ENCODE measurements around the gene TSHZ2. TPM values are rescaled to one million over a fixed set of nuclear protein-coding genes. Genes with fewer than 3 reads are reported as not detected.

The TSHZ2 gene
- total and polyA plus RNA-seq, 9 of the 15 experiments (the other 6 are each of a cell fraction or from before 2014, with no cell fraction given): 0.03 to 0.20 (median 0.05) TPM; not detected in 4

GRCh38 chr20:53463101-53463972 is 491.2 kb downstream of the TSHZ2 start:
- intact Hi-C loops (cut with micrococcal nuclease): no loop called here
- H4K20me1 ChIP-seq (replicated peaks; ENCODE audit: control insufficient read depth, insufficient read depth, low read length): no peaks in the 10 kb centered on the region
- no peak overlapping the region for H3K4me3 ChIP-seq
- no peak overlapping the region for H2AFZ ChIP-seq (ENCODE audit: low read depth, low read length)
- in situ Hi-C loops (cut with MboI): no loop called here
- 3% methylated on average over 5 of the region's 6 CpGs for WGBS (ENCODE audit: insufficient coverage, low coverage, missing lambda C conversion rate)
- ChIA-PET CTCF (ENCODE audit: low intra/inter-chr PET ratio) (no interaction called here), POLR2A (no interaction called here)
- peaks cover 3 to 9% of the 10 kb centered on the region in 2 experiments; a peak in 4 of 5 replicates for H3K27me3 ChIP-seq (ENCODE audit: control insufficient read depth in 2 of 2, insufficient read depth in 2 of 2, low read length in 2 of 2)
- ATAC-seq: no peak
- no peaks in the 10 kb centered on the region for H3K9me1 ChIP-seq (ENCODE audit: control insufficient read depth, insufficient read depth, low read length)
- no peak overlapping the region for H3K27ac ChIP-seq (ENCODE audit: extremely low read depth, low read depth, low read length)
- DNase-seq (ENCODE audit: extremely low read depth in 1 of 4, low spot score in 3 of 4): no peak
- no TSS peak for BruUV-seq (replicated peaks)
- H3K9me3 ChIP-seq (replicated peaks; ENCODE audit: control insufficient read depth, insufficient read depth, low read depth, low read length): no peaks in the 10 kb centered on the region
- no peak overlapping the region for H3K9ac ChIP-seq (ENCODE audit: insufficient read depth in 1 of 2, low read depth in 2 of 2, low read length in 2 of 2)
- no peaks in the 10 kb centered on the region for H3K4me1 ChIP-seq (replicated peaks in 1 of 2; ENCODE audit: control insufficient read depth in 2 of 2, insufficient read depth in 2 of 2, low read length in 2 of 2)
- H3K79me2 ChIP-seq (ENCODE audit: control insufficient read depth, insufficient read depth, low read length): no peaks in the 10 kb centered on the region
- no peak for FAIRE-seq
- no peaks in the 10 kb centered on the region for H3K36me3 ChIP-seq (ENCODE audit: control insufficient read depth, insufficient read depth, low read length)
- no peak overlapping the region for H3K4me2 ChIP-seq (ENCODE audit: insufficient read depth, low read length)
- TF ChIP-seq, protein P1, sequence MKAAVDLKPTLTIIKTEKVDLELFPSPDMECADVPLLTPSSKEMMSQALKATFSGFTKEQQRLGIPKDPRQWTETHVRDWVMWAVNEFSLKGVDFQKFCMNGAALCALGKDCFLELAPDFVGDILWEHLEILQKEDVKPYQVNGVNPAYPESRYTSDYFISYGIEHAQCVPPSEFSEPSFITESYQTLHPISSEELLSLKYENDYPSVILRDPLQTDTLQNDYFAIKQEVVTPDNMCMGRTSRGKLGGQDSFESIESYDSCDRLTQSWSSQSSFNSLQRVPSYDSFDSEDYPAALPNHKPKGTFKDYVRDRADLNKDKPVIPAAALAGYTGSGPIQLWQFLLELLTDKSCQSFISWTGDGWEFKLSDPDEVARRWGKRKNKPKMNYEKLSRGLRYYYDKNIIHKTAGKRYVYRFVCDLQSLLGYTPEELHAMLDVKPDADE (conservative IDR thresholded peaks at IDR 0.05; ENCODE audit: control insufficient read depth, low read depth, low read length): no peak
- TF ChIP-seq ILK (tag; IDR thresholded peaks at IDR 0.05; ENCODE audit: borderline replicate concordance, low read depth) (no peak), SRF (CRISPR knock-in tag; IDR thresholded peaks at IDR 0.05) (no peak), GTF3C2 (IDR thresholded peaks at IDR 0.05; ENCODE audit: borderline replicate concordance, extremely low read depth, insufficient read length) (no peak), ZNF175 (CRISPR knock-in tag; IDR thresholded peaks at IDR 0.05; ENCODE audit: low read depth) (no peak), BRCA1 (IDR thresholded peaks at IDR 0.05) (no peak), BRCA1 (CRISPR knock-in tag; IDR thresholded peaks at IDR 0.05) (no peak), RNF2 (IDR thresholded peaks at IDR 0.05) (no peak), TAL1 (IDR thresholded peaks at IDR 0.05) (no peak), ZNF133 (CRISPR knock-in tag; IDR thresholded peaks at IDR 0.05) (no peak), KLF1 (tag; IDR thresholded peaks at IDR 0.05) (no peak)
- TF ChIP-seq, protein P2, sequence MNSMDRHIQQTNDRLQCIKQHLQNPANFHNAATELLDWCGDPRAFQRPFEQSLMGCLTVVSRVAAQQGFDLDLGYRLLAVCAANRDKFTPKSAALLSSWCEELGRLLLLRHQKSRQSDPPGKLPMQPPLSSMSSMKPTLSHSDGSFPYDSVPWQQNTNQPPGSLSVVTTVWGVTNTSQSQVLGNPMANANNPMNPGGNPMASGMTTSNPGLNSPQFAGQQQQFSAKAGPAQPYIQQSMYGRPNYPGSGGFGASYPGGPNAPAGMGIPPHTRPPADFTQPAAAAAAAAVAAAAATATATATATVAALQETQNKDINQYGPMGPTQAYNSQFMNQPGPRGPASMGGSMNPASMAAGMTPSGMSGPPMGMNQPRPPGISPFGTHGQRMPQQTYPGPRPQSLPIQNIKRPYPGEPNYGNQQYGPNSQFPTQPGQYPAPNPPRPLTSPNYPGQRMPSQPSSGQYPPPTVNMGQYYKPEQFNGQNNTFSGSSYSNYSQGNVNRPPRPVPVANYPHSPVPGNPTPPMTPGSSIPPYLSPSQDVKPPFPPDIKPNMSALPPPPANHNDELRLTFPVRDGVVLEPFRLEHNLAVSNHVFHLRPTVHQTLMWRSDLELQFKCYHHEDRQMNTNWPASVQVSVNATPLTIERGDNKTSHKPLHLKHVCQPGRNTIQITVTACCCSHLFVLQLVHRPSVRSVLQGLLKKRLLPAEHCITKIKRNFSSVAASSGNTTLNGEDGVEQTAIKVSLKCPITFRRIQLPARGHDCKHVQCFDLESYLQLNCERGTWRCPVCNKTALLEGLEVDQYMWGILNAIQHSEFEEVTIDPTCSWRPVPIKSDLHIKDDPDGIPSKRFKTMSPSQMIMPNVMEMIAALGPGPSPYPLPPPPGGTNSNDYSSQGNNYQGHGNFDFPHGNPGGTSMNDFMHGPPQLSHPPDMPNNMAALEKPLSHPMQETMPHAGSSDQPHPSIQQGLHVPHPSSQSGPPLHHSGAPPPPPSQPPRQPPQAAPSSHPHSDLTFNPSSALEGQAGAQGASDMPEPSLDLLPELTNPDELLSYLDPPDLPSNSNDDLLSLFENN (IDR thresholded peaks at IDR 0.05; ENCODE audit: low read depth in 2 of 2, low read length in 2 of 2): no peak
